K562 (cell line): ENCODE measurements around the gene RGS6. TPM values are rescaled to one million over a fixed set of nuclear protein-coding genes. Genes with fewer than 3 reads are reported as not detected.

Source experiments
- ATAC-seq: fragments of 200-7000 bp; cut with Tn5 transposase; 3 replicates; pipeline ENCODE4 v1.9.1; 2020; ENCODE audit warnings: moderate library complexity
- BruUV-seq: library from RNA; stranded (reverse); fragments of 400-500 nt; replicated peaks from 2 replicates; lab custom pipeline; 2021; lab: Mats Ljungman, UMichigan
- CTCF ChIA-PET: fragments of 300-600 bp; formaldehyde crosslinking; extraction: SDS; loops from one replicate; lab custom pipeline; 2021; ENCODE audit warnings: low intra/inter-chr PET ratio; lab: Yijun Ruan, JAX
- POLR2A ChIA-PET: fragments of 300-600, 350-650 bp; sonication (Branson Sonifier 250); formaldehyde crosslinking; extraction: SDS; loops from one replicate; lab custom pipeline; 2021; ENCODE audit warnings: antibody characterized with exemption, inconsistent platforms; lab: Yijun Ruan, JAX
- DNase-seq, 4 experiments: peaks; one replicate each; pipeline versions ENCODE4 v3.0.0 to v3.0.0-alpha.2; 2011 to 2018; ENCODE audit warnings: low spot score in 3 of 4, mixed read lengths in 3 of 4; ENCODE audit errors: extremely low read depth in 1 of 4
- FAIRE-seq: peaks from 2 replicates; lab custom pipeline; 2011; peaks lifted over from hg19 to GRCh38; lab: Jason Lieb, UNC
- H2AFZ ChIP-seq: 2 replicates; pipeline ENCODE4 v1.6.0; 2011; ENCODE audit warnings: low read depth, low read length, control low read depth, inconsistent platforms
- H3K27ac ChIP-seq: fragments of 200-600 bp; 3 replicates; pipeline ENCODE4 v1.8.0; 2011; ENCODE audit warnings: low read depth, mild to moderate bottlenecking, control low read depth, inconsistent platforms, low read length, moderate library complexity, mixed read lengths; ENCODE audit errors: extremely low read depth
- H3K27me3 ChIP-seq, 2 experiments: fragments of 300-600 bp in 1 of 2; 2 replicates in 1 of 2; 3 replicates in 1 of 2; pipeline versions ENCODE4 v1.6.0 to v1.8.0; 2011; ENCODE audit warnings: inconsistent platforms in 2 of 2, low read length in 2 of 2, mild to moderate bottlenecking in 1 of 2, mixed read lengths in 1 of 2, moderate library complexity in 1 of 2; ENCODE audit not compliant: control insufficient read depth in 2 of 2, insufficient read depth in 2 of 2
- H3K36me3 ChIP-seq: fragments of 300-600 bp; 3 replicates; pipeline ENCODE4 v1.8.0; 2011; ENCODE audit warnings: mild to moderate bottlenecking, low read length, inconsistent platforms; ENCODE audit not compliant: control insufficient read depth, insufficient read depth
- H3K4me1 ChIP-seq, 2 experiments: fragments of 200-600 bp in 1 of 2; replicated peaks in 1 of 2; 2 replicates in 1 of 2; 3 replicates in 1 of 2; pipeline versions ENCODE4 v1.5.1 to v1.8.0; 2011; ENCODE audit warnings: inconsistent platforms in 2 of 2, low read length in 2 of 2, mild to moderate bottlenecking in 1 of 2, mixed read lengths in 1 of 2, moderate library complexity in 1 of 2; ENCODE audit not compliant: control insufficient read depth in 2 of 2, insufficient read depth in 2 of 2
- H3K4me2 ChIP-seq: 2 replicates; pipeline ENCODE4 v1.6.1; 2011; ENCODE audit warnings: low read length, control low read depth, inconsistent platforms, mixed read lengths; ENCODE audit not compliant: insufficient read depth
- H3K4me3 ChIP-seq: fragments of 200-600 bp; sonication (generic), shearing (Covaris generic); 2 replicates; pipeline ENCODE4 v1.5.1; 2016; ENCODE audit warnings: control low read depth, inconsistent platforms
- H3K79me2 ChIP-seq: fragments of 200-600 bp; 3 replicates; pipeline ENCODE4 v1.8.0; 2011; ENCODE audit warnings: low read length, inconsistent platforms; ENCODE audit not compliant: control insufficient read depth, insufficient read depth
- H3K9ac ChIP-seq, 2 experiments: 2 replicates each; pipeline versions ENCODE4 v1.6.0 to v1.6.1; 2011; ENCODE audit warnings: low read depth in 2 of 2, low read length in 2 of 2, control low read depth in 1 of 2, inconsistent platforms in 1 of 2, mild to moderate bottlenecking in 1 of 2, mixed read lengths in 1 of 2; ENCODE audit not compliant: insufficient read depth in 1 of 2
- H3K9me1 ChIP-seq: one replicate; pipeline ENCODE4 v1.6.0; 2011; ENCODE audit warnings: inconsistent platforms, mild to moderate bottlenecking, low read length, moderate library complexity; ENCODE audit not compliant: control insufficient read depth, insufficient read depth
- H3K9me3 ChIP-seq: replicated peaks from 2 replicates; pipeline ENCODE4 v1.5.1; 2011; ENCODE audit warnings: low read depth, low read length, inconsistent platforms; ENCODE audit not compliant: control insufficient read depth, insufficient read depth
- H4K20me1 ChIP-seq: replicated peaks from 2 replicates; pipeline ENCODE4 v1.6.1; 2011; ENCODE audit warnings: low read length, inconsistent platforms, mixed read lengths; ENCODE audit not compliant: control insufficient read depth, insufficient read depth
- GTF2E2 ChIP-seq: fragments of 200-800 bp; sonication (Bioruptor generic); IDR thresholded peaks from 2 replicates; pipeline ENCODE4 v1.6.1; 2016; ENCODE audit warnings: missing genetic modification characterization, missing compliant biosample characterization
- KDM1A ChIP-seq, 2 experiments: fragments of 450-650 bp; IDR thresholded peaks; 2 replicates each; pipeline ENCODE4 v1.6.1; 2016; ENCODE audit warnings: mild to moderate bottlenecking in 2 of 2
- LEF1 ChIP-seq: fragments of 450-650 bp; IDR thresholded peaks from 2 replicates; pipeline ENCODE4 v1.6.1; 2016; ENCODE audit warnings: mild to moderate bottlenecking
- ZNF197 ChIP-seq: fragments of 200-800 bp; sonication (Bioruptor generic); IDR thresholded peaks from 2 replicates; pipeline ENCODE4 v1.6.1; 2016; ENCODE audit warnings: low read depth, missing genetic modification characterization, missing compliant biosample characterization
- WGBS: fragments of 100-300 bp; shearing (Covaris generic); methylation state at CpG from one replicate; pipeline ENCODE4 v1.1.6; 2016; ENCODE audit warnings: low coverage, mixed read lengths; ENCODE audit not compliant: insufficient coverage; ENCODE audit errors: missing lambda C conversion rate; 5-methylcytosine and 5-hydroxymethylcytosine counted together
- in situ Hi-C: fragments of 300-500 bp; cut with MboI; formaldehyde crosslinking; loops from 4 replicates; pipeline ENCODE4 v1.15.0; 2018; ENCODE audit warnings: inconsistent platforms, mixed read lengths
- intact Hi-C: fragments of 100-400 bp; cut with micrococcal nuclease; formaldehyde crosslinking; loops from 2 replicates; pipeline ENCODE4 v1.14.2; 2022
- polyA plus RNA-seq, 8 experiments: library from polyadenylated mRNA; depleted of rRNA in 4 of 8; stranded (reverse) in 5 of 8; unstranded in 3 of 8; fragments of >200 nt; fragmentation: Nextera tagmentation in 2 of 8; fragmentation: Illumina TruSeq in 1 of 8; extraction: Ambion mirVana in 2 of 8; extraction: Trizol in 1 of 8; gene quantifications; 2 replicates each; pipeline versions ENCODE4 v1.2.1 to v1.2.3, GENCODE V29; 2011 to 2014; ENCODE audit warnings: inconsistent platforms in 1 of 8, missing spikeins in 1 of 8
- total RNA-seq, 7 experiments: library from RNA; depleted of rRNA in 6 of 7; stranded (reverse); fragments of >200 nt in 6 of 7; fragmentation: Illumina TruSeq in 2 of 7; extraction: Trizol in 2 of 7; gene quantifications; 2 replicates each; pipeline versions ENCODE4 v1.2.1 to v1.2.3, GENCODE V29; 2011 to 2021; ENCODE audit warnings: low replicate concordance in 1 of 7
- TF ChIP-seq, protein P1 (sequence below): sonication (generic); formaldehyde crosslinking; IDR thresholded peaks from 2 replicates; pipeline ENCODE4 v1.8.0; 2022; ENCODE audit warnings: missing genetic modification reagents, mild to moderate bottlenecking, borderline replicate concordance
- TF ChIP-seq, protein P2 (sequence below): fragments of 450-650 bp; formaldehyde crosslinking; IDR thresholded peaks from 2 replicates; pipeline ENCODE4 v1.4.0; 2020; ENCODE audit warnings: mild to moderate bottlenecking
- TF ChIP-seq, protein P3 (sequence below): fragments of 250-450 bp; sonication (Bioruptor Pico); IDR thresholded peaks from 2 replicates; pipeline ENCODE4 v1.9.0; 2021; ENCODE audit warnings: mild to moderate bottlenecking

RGS6 gene
- total and polyA plus RNA-seq, 9 of the 15 experiments (the other 6 are each of a cell fraction or from before 2014, with no cell fraction given), result not detected

DNA sequence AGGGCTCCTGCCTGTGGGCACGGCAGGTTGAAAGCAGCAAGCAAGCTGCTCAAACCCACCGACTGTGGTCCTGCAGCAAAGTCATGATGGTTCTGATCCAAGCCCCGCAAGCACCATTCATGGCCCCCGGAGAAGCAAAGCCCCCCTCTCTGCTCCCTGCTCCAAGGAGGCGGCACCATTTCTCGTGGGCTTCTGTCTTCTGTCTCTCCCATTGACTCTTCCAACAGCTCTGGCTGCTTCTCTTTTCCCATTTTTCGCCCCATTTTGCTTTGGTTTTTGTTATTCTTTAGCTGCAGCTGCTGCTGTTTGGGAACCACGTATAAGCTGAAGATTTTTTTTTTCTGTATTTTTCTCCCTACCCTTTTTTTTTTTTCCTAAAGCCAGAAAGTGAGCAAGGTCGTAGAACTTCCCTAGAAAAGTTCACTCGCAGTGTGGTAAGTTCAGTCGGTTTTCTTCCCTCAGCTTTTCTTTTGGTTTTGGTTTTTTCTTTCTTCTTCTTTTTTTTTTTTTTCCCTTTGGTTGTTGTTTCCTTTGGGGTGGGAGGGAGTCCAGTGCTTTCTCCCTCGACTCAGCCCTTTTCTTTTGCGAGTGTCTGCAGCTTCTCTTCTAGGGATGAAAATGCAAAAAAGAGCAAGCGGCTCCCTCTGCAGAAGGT lies 607.6 kb downstream of the RGS6 start:
- CTCF ChIA-PET, result no interaction called here
- Histone ChIP-seq H3K27me3 (peaks cover 20 to 49% of the 10 kb centered on the region in 2 experiments; a peak in 4 of 5 replicates), H3K4me3 (no peak overlapping the region), H3K27ac (no peak overlapping the region), H3K4me1 (no peaks in the 10 kb centered on the region), H4K20me1 (no peaks in the 10 kb centered on the region), H3K36me3 (no peaks in the 10 kb centered on the region), H3K79me2 (no peaks in the 10 kb centered on the region)
- no TSS peak for BruUV-seq
- DNase-seq, result no peak
- in situ Hi-C loops, result no loop called here
- no peak for FAIRE-seq
- ATAC-seq, result no peak
- TF ChIP-seq KDM1A (IDR thresholded peaks at IDR 0.05), result no peak
- TF ChIP-seq, protein P1, sequence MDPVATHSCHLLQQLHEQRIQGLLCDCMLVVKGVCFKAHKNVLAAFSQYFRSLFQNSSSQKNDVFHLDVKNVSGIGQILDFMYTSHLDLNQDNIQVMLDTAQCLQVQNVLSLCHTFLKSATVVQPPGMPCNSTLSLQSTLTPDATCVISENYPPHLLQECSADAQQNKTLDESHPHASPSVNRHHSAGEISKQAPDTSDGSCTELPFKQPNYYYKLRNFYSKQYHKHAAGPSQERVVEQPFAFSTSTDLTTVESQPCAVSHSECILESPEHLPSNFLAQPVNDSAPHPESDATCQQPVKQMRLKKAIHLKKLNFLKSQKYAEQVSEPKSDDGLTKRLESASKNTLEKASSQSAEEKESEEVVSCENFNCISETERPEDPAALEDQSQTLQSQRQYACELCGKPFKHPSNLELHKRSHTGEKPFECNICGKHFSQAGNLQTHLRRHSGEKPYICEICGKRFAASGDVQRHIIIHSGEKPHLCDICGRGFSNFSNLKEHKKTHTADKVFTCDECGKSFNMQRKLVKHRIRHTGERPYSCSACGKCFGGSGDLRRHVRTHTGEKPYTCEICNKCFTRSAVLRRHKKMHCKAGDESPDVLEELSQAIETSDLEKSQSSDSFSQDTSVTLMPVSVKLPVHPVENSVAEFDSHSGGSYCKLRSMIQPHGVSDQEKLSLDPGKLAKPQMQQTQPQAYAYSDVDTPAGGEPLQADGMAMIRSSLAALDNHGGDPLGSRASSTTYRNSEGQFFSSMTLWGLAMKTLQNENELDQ (CRISPR knock-in tag), result no peak
- TF ChIP-seq, protein P2, sequence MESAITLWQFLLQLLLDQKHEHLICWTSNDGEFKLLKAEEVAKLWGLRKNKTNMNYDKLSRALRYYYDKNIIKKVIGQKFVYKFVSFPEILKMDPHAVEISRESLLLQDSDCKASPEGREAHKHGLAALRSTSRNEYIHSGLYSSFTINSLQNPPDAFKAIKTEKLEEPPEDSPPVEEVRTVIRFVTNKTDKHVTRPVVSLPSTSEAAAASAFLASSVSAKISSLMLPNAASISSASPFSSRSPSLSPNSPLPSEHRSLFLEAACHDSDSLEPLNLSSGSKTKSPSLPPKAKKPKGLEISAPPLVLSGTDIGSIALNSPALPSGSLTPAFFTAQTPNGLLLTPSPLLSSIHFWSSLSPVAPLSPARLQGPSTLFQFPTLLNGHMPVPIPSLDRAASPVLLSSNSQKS, result no peak
- no peak for TF ChIP-seq GTF2E2 (tag)
- TF ChIP-seq, protein P3, sequence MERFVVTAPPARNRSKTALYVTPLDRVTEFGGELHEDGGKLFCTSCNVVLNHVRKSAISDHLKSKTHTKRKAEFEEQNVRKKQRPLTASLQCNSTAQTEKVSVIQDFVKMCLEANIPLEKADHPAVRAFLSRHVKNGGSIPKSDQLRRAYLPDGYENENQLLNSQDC (CRISPR knock-in tag), result no peak
- no peak for TF ChIP-seq ZNF197 (CRISPR knock-in tag)
- TF ChIP-seq LEF1, result no peak
- TF ChIP-seq, all 486 proteins: peak for 0
- POLR2A ChIA-PET, result interaction anchor here (0.6 kb wide), 1 partner anchor 43 kb away, joined by 4 read pairs; no protein-coding TSS in a partner anchor
- no peaks in the 10 kb centered on the region for H3K9me3 ChIP-seq
- no peak overlapping the region for H3K9ac ChIP-seq
- no peaks in the 10 kb centered on the region for H3K9me1 ChIP-seq
- no peak overlapping the region for H3K4me2 ChIP-seq
- intact Hi-C loops, result no loop called here
- H2AFZ ChIP-seq, result no peak overlapping the region
- 0% methylated on average over 7 of the region's 14 CpGs for WGBS
